IMR-90 (cell line): Measurements from ENCODE around the gene GYG2. TPM values are rescaled to one million over a fixed set of nuclear protein-coding genes. Genes with fewer than 3 reads are reported as not detected.

Experiments used
- ATAC-seq: fragments of 200-7000 bp; cut with Tn5 transposase; 2 replicates; pipeline ENCODE4 v1.9.1; 2020; ENCODE audit warnings: low read depth, mild to moderate bottlenecking, moderate library complexity
- BruUV-seq: library from RNA; stranded (reverse); fragments of 400-500 nt; replicated peaks from 2 replicates; lab custom pipeline; 2021; lab: Mats Ljungman, UMichigan
- CTCF ChIA-PET: fragments of 300-600 bp; formaldehyde crosslinking; extraction: SDS; loops from one replicate; lab custom pipeline; 2021; ENCODE audit warnings: antibody characterized with exemption; lab: Yijun Ruan, JAX
- POLR2A ChIA-PET: fragments of 300-600 bp; sonication (Branson Sonifier 250); formaldehyde crosslinking; loops from one replicate; lab custom pipeline; 2022; ENCODE audit warnings: antibody characterized with exemption; ENCODE audit not compliant: unreplicated experiment; lab: Charles Lee
- DNase-seq: peaks from one replicate; pipeline ENCODE4 v3.0.0; 2013
- H2AFZ ChIP-seq: replicated peaks from 2 replicates; pipeline ENCODE3; 2013; ENCODE audit warnings: low read length, mild to moderate bottlenecking; ENCODE audit not compliant: poor library complexity
- H2AK5ac ChIP-seq: 2 replicates; pipeline ENCODE4 v1.6.1; 2013; ENCODE audit warnings: low read depth, low read length, inconsistent platforms
- H2AK9ac ChIP-seq: replicated peaks from 2 replicates; pipeline ENCODE3; 2013; ENCODE audit warnings: mild to moderate bottlenecking, low read depth, low read length, moderate library complexity; ENCODE audit not compliant: poor library complexity
- H2BK120ac ChIP-seq: 2 replicates; pipeline ENCODE4 v1.6.1; 2013; ENCODE audit warnings: low read depth, low read length, inconsistent platforms
- H2BK15ac ChIP-seq: 3 replicates; pipeline ENCODE4 v1.6.1; 2013; ENCODE audit warnings: low read depth, low read length, inconsistent platforms
- H2BK20ac ChIP-seq: 2 replicates; pipeline ENCODE4 v1.6.1; 2013; ENCODE audit warnings: low read depth, mild to moderate bottlenecking, inconsistent platforms, low read length, moderate library complexity
- H2BK5ac ChIP-seq: 2 replicates; pipeline ENCODE4 v1.6.1; 2013; ENCODE audit warnings: mild to moderate bottlenecking, low read depth, low read length, inconsistent platforms; ENCODE audit not compliant: poor library complexity, severe bottlenecking
- H3K14ac ChIP-seq: replicated peaks from 2 replicates; pipeline ENCODE4 v1.6.1; 2013; ENCODE audit warnings: low read depth, low read length, inconsistent platforms
- H3K18ac ChIP-seq: 2 replicates; pipeline ENCODE4 v1.6.1; 2013; ENCODE audit warnings: low read depth, low read length, control low read depth
- H3K23ac ChIP-seq: 2 replicates; pipeline ENCODE4 v1.6.1; 2013; ENCODE audit warnings: low read depth, low read length, inconsistent platforms
- H3K27ac ChIP-seq: 2 replicates; pipeline ENCODE4 v1.5.1; 2013; ENCODE audit warnings: mild to moderate bottlenecking, control low read depth, low read length; ENCODE audit not compliant: insufficient read depth
- H3K27me3 ChIP-seq: 2 replicates; pipeline ENCODE4 v1.6.1; 2013; ENCODE audit warnings: low read length; ENCODE audit not compliant: control insufficient read depth, insufficient read depth
- H3K36me3 ChIP-seq: 2 replicates; pipeline ENCODE4 v1.6.1; 2013; ENCODE audit warnings: low read length, mixed read lengths; ENCODE audit not compliant: control insufficient read depth, insufficient read depth
- H3K4ac ChIP-seq: 2 replicates; pipeline ENCODE4 v1.6.1; 2013; ENCODE audit warnings: low read depth, low read length, inconsistent platforms
- H3K4me1 ChIP-seq: 2 replicates; pipeline ENCODE4 v1.6.1; 2013; ENCODE audit warnings: low read length, mixed read lengths; ENCODE audit not compliant: control insufficient read depth, insufficient read depth
- H3K4me2 ChIP-seq: 2 replicates; pipeline ENCODE4 v1.6.1; 2013; ENCODE audit warnings: low read depth, mild to moderate bottlenecking, control low read depth, low read length, moderate library complexity
- H3K4me3 ChIP-seq: 2 replicates; pipeline ENCODE4 v1.5.1; 2013; ENCODE audit warnings: low read depth, mild to moderate bottlenecking, control low read depth, low read length, moderate library complexity; ENCODE audit not compliant: insufficient read depth
- H3K56ac ChIP-seq: 2 replicates; pipeline ENCODE4 v1.6.1; 2013; ENCODE audit warnings: low read length, inconsistent platforms; ENCODE audit not compliant: insufficient read depth; ENCODE audit errors: extremely low read depth
- H3K79me1 ChIP-seq, 2 experiments: 2 replicates each; pipeline ENCODE4 v1.6.1; 2013; ENCODE audit warnings: low read length in 2 of 2, inconsistent platforms in 1 of 2, low read depth in 1 of 2
- H3K9ac ChIP-seq: 2 replicates; pipeline ENCODE4 v1.6.1; 2013; ENCODE audit warnings: low read depth, low read length, control low read depth
- H3K9me1 ChIP-seq: 2 replicates; pipeline ENCODE4 v1.6.1; 2013; ENCODE audit warnings: low read length, inconsistent platforms; ENCODE audit not compliant: insufficient read depth
- H3K9me3 ChIP-seq: 2 replicates; pipeline ENCODE4 v1.6.1; 2013; ENCODE audit warnings: low read length; ENCODE audit not compliant: control insufficient read depth, insufficient read depth
- H4K20me1 ChIP-seq: 2 replicates; pipeline ENCODE4 v1.6.1; 2013; ENCODE audit warnings: low read length, inconsistent platforms; ENCODE audit not compliant: insufficient read depth
- H4K5ac ChIP-seq: 2 replicates; pipeline ENCODE4 v1.6.1; 2013; ENCODE audit warnings: mild to moderate bottlenecking, low read depth, low read length, control low read depth
- H4K8ac ChIP-seq, 2 experiments: 2 replicates each; pipeline ENCODE4 v1.6.1; 2013; ENCODE audit warnings: low read depth in 2 of 2, low read length in 2 of 2, control low read depth in 1 of 2, inconsistent platforms in 1 of 2
- H4K91ac ChIP-seq: 2 replicates; pipeline ENCODE4 v1.6.1; 2013; ENCODE audit warnings: low read depth, low read length, inconsistent platforms; ENCODE audit not compliant: insufficient read depth
- CEBPB ChIP-seq: IDR thresholded peaks from 2 replicates; pipeline ENCODE4 v1.6.1; 2012; ENCODE audit warnings: low read depth, low read length, improper control_type of control experiment
- FOS ChIP-seq: fragments of 150-350 bp; IDR thresholded peaks from 2 replicates; pipeline ENCODE4 v1.6.1; 2016; ENCODE audit warnings: low read depth, low read length
- RAD21 ChIP-seq: IDR thresholded peaks from 2 replicates; pipeline ENCODE4 v1.6.1; 2012; ENCODE audit warnings: low read length, improper control_type of control experiment
- SMC3 ChIP-seq: fragments of 150-350 bp; IDR thresholded peaks from 2 replicates; pipeline ENCODE4 v1.6.1; 2016; ENCODE audit warnings: low read depth, mild to moderate bottlenecking, antibody characterized with exemption, low read length, moderate library complexity
- WGBS, 2 experiments: methylation state at CpG; one replicate each; pipeline versions ENCODE4 v1.1.5 to v1.1.7; 2013; ENCODE audit warnings: missing lambda C conversion rate in 2 of 2; ENCODE audit not compliant: insufficient read length in 1 of 2; ENCODE audit errors: extremely low coverage in 2 of 2; 5-methylcytosine and 5-hydroxymethylcytosine counted together
- dilution Hi-C: fragments of 300-500 bp; cut with HindIII; formaldehyde crosslinking; loops from one replicate; pipeline ENCODE4 v1.14.3; 2018; ENCODE audit warnings: low sequenced_read_pairs; ENCODE audit not compliant: unreplicated experiment
- in situ Hi-C: fragments of 300-500 bp; cut with MboI; formaldehyde crosslinking; loops from 3 replicates; pipeline ENCODE4 v1.14.3; 2019; ENCODE audit warnings: low sequenced_read_pairs, inconsistent platforms, mixed read lengths
- intact Hi-C: fragments of 100-400 bp; cut with micrococcal nuclease; formaldehyde crosslinking; loops from 2 replicates; pipeline ENCODE4 v1.10.0; 2022
- polyA plus RNA-seq, 3 experiments: library from polyadenylated mRNA; depleted of rRNA; stranded (reverse); fragments of >200 nt; gene quantifications; 2 replicates each; pipeline ENCODE4 v1.2.3, GENCODE V29; 2012; ENCODE audit warnings: low replicate concordance in 1 of 3
- total RNA-seq: library from RNA; depleted of rRNA; stranded (reverse); fragments of >200 nt; gene quantifications from 2 replicates; pipeline ENCODE4 v1.2.3, GENCODE V29; 2012
- TF ChIP-seq, protein P1 (sequence below): fragments of 150-350 bp; IDR thresholded peaks from 2 replicates; pipeline ENCODE4 v1.6.1; 2016; ENCODE audit warnings: low read depth, mild to moderate bottlenecking, low read length, moderate library complexity, borderline replicate concordance
- TF ChIP-seq, protein P2 (sequence below): conservative IDR thresholded peaks from 2 replicates; pipeline ENCODE4 v1.5.1; 2012; ENCODE audit warnings: mild to moderate bottlenecking, low read depth, low read length, improper control_type of control experiment

GYG2 gene
- total and polyA plus RNA-seq, 2 of the 4 experiments (the other 2 are of a cell fraction) = 9.6 to 13.1 TPM

DNA sequence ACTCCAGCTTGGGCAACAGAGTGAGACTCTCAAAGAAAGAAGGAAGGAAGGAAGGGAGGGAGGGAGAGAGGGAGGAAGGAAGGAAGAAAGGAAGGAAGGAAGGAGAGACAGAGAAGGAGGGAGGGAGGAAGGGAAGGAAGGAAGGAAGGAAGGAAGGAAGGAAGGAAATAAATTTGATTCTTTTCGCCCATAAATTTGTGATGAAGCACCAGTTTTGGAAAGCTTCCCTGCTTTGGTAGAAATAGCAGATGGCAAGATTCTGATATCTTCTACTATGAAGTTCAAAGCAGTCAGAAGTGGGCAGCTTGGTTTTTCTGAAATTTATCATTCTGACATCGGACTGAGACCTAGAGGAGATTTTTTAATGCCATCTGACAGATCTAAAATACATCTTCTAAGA is 11.7 kb upstream of the GYG2 start:
- 0 out of 2 replicates have a peak, but pooled peaks cover 2% of the 10 kb centered on the region for H3K27me3 ChIP-seq
- H3K4ac ChIP-seq = no peak overlapping the region
- no peaks in the 10 kb centered on the region for H4K20me1 ChIP-seq
- BruUV-seq = no TSS peak
- no CpG with 5 or more reads among the region's 2 CpGs for WGBS, 2 experiments
- H3K9me1 ChIP-seq = no peaks in the 10 kb centered on the region
- dilution Hi-C loops = no loop called here
- H3K4me1 ChIP-seq = no peaks in the 10 kb centered on the region
- H3K4me3 ChIP-seq = no peak overlapping the region
- TF ChIP-seq SMC3 (no peak), RAD21 (no peak), CEBPB (no peak), FOS (no peak)
- TF ChIP-seq, protein P1, sequence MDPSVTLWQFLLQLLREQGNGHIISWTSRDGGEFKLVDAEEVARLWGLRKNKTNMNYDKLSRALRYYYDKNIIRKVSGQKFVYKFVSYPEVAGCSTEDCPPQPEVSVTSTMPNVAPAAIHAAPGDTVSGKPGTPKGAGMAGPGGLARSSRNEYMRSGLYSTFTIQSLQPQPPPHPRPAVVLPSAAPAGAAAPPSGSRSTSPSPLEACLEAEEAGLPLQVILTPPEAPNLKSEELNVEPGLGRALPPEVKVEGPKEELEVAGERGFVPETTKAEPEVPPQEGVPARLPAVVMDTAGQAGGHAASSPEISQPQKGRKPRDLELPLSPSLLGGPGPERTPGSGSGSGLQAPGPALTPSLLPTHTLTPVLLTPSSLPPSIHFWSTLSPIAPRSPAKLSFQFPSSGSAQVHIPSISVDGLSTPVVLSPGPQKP = no peak
- TF ChIP-seq, protein P2, sequence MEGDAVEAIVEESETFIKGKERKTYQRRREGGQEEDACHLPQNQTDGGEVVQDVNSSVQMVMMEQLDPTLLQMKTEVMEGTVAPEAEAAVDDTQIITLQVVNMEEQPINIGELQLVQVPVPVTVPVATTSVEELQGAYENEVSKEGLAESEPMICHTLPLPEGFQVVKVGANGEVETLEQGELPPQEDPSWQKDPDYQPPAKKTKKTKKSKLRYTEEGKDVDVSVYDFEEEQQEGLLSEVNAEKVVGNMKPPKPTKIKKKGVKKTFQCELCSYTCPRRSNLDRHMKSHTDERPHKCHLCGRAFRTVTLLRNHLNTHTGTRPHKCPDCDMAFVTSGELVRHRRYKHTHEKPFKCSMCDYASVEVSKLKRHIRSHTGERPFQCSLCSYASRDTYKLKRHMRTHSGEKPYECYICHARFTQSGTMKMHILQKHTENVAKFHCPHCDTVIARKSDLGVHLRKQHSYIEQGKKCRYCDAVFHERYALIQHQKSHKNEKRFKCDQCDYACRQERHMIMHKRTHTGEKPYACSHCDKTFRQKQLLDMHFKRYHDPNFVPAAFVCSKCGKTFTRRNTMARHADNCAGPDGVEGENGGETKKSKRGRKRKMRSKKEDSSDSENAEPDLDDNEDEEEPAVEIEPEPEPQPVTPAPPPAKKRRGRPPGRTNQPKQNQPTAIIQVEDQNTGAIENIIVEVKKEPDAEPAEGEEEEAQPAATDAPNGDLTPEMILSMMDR = no peak
- intact Hi-C loops = loop anchor here (10.0 kb wide), 1 partner anchor 1362 kb away; the partner anchor contains the start of gene ASMTL
- no peak overlapping the region for H3K14ac ChIP-seq
- in situ Hi-C loops = loop anchor here (25.0 kb wide), 1 partner anchor 1355 kb away; the partner anchor contains the start of gene ASMTL
- H3K18ac ChIP-seq = no peak overlapping the region
- no peak overlapping the region for H4K8ac ChIP-seq
- H3K27ac ChIP-seq = no peak overlapping the region
- H4K91ac ChIP-seq = no peak overlapping the region
- POLR2A ChIA-PET = no interaction called here
- H2BK15ac ChIP-seq = no peak overlapping the region
- no peak overlapping the region for H2AK5ac ChIP-seq
- no peak for ATAC-seq
- no peak overlapping the region for H2BK5ac ChIP-seq
- H3K9ac ChIP-seq = no peak overlapping the region
- H2AFZ ChIP-seq = no peak overlapping the region
- no peak overlapping the region for H3K4me2 ChIP-seq
- H2AK9ac ChIP-seq = no peak overlapping the region
- DNase-seq = no peak
- no peak overlapping the region for H2BK120ac ChIP-seq
- no peaks in the 10 kb centered on the region for H3K36me3 ChIP-seq
- no peaks in the 10 kb centered on the region for H3K9me3 ChIP-seq
- H3K79me1 ChIP-seq = no peaks in the 10 kb centered on the region
- no peak overlapping the region for H3K56ac ChIP-seq
- no peak overlapping the region for H3K23ac ChIP-seq
- no peak overlapping the region for H2BK20ac ChIP-seq
- CTCF ChIA-PET = no interaction called here
- H4K5ac ChIP-seq = no peak overlapping the region
